ENCODE data around the gene CMSS1. TPM values are rescaled to one million over a fixed set of nuclear protein-coding genes. Genes with fewer than 3 reads are reported as not detected.

Gene CMSS1
- total and polyA plus RNA-seq, 2 of the 13 experiments (the other 11 are each of a cell fraction or from before 2014, with no cell fraction given), result 6.4 to 48.7 TPM

DNA sequence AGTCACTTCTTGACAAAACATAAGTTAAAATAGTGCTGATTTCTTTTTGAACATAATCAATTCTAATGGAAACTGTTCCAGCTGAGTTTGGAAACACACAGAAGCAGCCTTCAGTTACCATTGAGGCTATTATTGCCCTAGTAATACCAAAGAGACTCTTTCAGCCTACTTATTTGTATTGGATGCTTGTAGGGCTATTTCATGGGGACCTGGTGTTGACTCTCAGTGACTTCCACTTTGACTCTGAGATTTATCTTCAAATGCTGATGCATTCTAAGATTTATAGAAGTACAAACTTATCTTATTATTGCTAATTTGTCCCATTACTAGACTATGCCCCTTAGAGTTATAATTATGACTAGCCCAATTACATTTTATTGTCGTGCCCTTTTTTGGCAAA is 67.4 kb downstream of the CMSS1 start:
- H3K9me3 ChIP-seq (ENCODE audit: low read length), result no peaks in the 10 kb centered on the region
- H3K27me3 ChIP-seq (ENCODE audit: control insufficient read depth in 1 of 2, insufficient read depth in 2 of 2, low read length in 2 of 2), result no peaks in the 10 kb centered on the region
- no peak overlapping the region for H3K4me3 ChIP-seq (replicated peaks in 1 of 3; ENCODE audit: insufficient read depth in 1 of 3, low read depth in 2 of 3, low read length in 3 of 3)
- POLR2A ChIA-PET, result interaction anchor here (1.4 to 1.8 kb wide), 2 partner anchors 10 to 16 kb away, joined by 4 to 7 read pairs; no protein-coding TSS in a partner anchor
- H3K36me3 ChIP-seq (replicated peaks in 1 of 2; ENCODE audit: control insufficient read depth in 1 of 2, insufficient read depth in 2 of 2, low read length in 2 of 2), result no peaks in the 10 kb centered on the region
- H3K9ac ChIP-seq (ENCODE audit: insufficient read depth, low read depth, low read length), result peak overlapping the region; percentile 12; the same call in 1 of the 2 replicates
- in situ Hi-C loops (cut with HindIII; ENCODE audit: extremely low pct_ligation_motif_present, low pct_unique_long_range_greater_than_20kb) (no loop called here), intact Hi-C loops (cut with micrococcal nuclease; ENCODE audit: unreplicated experiment) (no loop called here)
- TF ChIP-seq, protein P1, sequence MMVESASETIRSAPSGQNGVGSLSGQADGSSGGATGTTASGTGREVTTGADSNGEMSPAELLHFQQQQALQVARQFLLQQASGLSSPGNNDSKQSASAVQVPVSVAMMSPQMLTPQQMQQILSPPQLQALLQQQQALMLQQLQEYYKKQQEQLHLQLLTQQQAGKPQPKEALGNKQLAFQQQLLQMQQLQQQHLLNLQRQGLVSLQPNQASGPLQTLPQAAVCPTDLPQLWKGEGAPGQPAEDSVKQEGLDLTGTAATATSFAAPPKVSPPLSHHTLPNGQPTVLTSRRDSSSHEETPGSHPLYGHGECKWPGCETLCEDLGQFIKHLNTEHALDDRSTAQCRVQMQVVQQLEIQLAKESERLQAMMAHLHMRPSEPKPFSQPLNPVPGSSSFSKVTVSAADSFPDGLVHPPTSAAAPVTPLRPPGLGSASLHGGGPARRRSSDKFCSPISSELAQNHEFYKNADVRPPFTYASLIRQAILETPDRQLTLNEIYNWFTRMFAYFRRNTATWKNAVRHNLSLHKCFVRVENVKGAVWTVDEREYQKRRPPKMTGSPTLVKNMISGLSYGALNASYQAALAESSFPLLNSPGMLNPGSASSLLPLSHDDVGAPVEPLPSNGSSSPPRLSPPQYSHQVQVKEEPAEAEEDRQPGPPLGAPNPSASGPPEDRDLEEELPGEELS (CRISPR knock-in tag; IDR thresholded peaks at IDR 0.05), result no peak
- TF ChIP-seq, protein P2, sequence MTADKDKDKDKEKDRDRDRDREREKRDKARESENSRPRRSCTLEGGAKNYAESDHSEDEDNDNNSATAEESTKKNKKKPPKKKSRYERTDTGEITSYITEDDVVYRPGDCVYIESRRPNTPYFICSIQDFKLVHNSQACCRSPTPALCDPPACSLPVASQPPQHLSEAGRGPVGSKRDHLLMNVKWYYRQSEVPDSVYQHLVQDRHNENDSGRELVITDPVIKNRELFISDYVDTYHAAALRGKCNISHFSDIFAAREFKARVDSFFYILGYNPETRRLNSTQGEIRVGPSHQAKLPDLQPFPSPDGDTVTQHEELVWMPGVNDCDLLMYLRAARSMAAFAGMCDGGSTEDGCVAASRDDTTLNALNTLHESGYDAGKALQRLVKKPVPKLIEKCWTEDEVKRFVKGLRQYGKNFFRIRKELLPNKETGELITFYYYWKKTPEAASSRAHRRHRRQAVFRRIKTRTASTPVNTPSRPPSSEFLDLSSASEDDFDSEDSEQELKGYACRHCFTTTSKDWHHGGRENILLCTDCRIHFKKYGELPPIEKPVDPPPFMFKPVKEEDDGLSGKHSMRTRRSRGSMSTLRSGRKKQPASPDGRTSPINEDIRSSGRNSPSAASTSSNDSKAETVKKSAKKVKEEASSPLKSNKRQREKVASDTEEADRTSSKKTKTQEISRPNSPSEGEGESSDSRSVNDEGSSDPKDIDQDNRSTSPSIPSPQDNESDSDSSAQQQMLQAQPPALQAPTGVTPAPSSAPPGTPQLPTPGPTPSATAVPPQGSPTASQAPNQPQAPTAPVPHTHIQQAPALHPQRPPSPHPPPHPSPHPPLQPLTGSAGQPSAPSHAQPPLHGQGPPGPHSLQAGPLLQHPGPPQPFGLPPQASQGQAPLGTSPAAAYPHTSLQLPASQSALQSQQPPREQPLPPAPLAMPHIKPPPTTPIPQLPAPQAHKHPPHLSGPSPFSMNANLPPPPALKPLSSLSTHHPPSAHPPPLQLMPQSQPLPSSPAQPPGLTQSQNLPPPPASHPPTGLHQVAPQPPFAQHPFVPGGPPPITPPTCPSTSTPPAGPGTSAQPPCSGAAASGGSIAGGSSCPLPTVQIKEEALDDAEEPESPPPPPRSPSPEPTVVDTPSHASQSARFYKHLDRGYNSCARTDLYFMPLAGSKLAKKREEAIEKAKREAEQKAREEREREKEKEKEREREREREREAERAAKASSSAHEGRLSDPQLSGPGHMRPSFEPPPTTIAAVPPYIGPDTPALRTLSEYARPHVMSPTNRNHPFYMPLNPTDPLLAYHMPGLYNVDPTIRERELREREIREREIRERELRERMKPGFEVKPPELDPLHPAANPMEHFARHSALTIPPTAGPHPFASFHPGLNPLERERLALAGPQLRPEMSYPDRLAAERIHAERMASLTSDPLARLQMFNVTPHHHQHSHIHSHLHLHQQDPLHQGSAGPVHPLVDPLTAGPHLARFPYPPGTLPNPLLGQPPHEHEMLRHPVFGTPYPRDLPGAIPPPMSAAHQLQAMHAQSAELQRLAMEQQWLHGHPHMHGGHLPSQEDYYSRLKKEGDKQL (CRISPR knock-in tag; IDR thresholded peaks at IDR 0.05; ENCODE audit: low read depth), result no peak
- no peak for TF ChIP-seq SATB2 (CRISPR knock-in tag; IDR thresholded peaks at IDR 0.05)
- TF ChIP-seq, protein P3, sequence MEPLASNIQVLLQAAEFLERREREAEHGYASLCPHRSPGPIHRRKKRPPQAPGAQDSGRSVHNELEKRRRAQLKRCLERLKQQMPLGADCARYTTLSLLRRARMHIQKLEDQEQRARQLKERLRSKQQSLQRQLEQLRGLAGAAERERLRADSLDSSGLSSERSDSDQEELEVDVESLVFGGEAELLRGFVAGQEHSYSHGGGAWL (CRISPR knock-in tag; IDR thresholded peaks at IDR 0.05), result no peak
- no peak for TF ChIP-seq TP53 (CRISPR knock-in tag; conservative IDR thresholded peaks at IDR 0.05)
- no peak for TF ChIP-seq KDM2A (CRISPR knock-in tag; IDR thresholded peaks at IDR 0.05; ENCODE audit: borderline replicate concordance, low read depth)
- TF ChIP-seq KLF6 (CRISPR knock-in tag; IDR thresholded peaks at IDR 0.05), result no peak
- 96% methylated on average over 1 of the region's 1 CpG for WGBS (ENCODE audit: low lambda C conversion rate)
- no peaks in the 10 kb centered on the region for H3K79me2 ChIP-seq (ENCODE audit: insufficient read depth, low read length)
- BruUV-seq (replicated peaks), result no TSS peak
- peaks cover 56% of the 10 kb centered on the region for H3K4me1 ChIP-seq (ENCODE audit: insufficient read depth, low read length)
- peak overlapping the region; percentile 51 for H3K4me2 ChIP-seq (ENCODE audit: low read depth, low read length)
- CTCF ChIA-PET (ENCODE audit: low intra/inter-chr PET ratio, low total read pairs), result no interaction called here
- FAIRE-seq (no peak), DNase-seq (ENCODE audit: low spot score) (no peak), ATAC-seq (peak; percentile 58)
- peak overlapping the region; percentile 48 for H3K27ac ChIP-seq (ENCODE audit: extremely low read length, insufficient read depth, low read length)
- no peak overlapping the region for H2AFZ ChIP-seq (ENCODE audit: low read length)
- no peaks in the 10 kb centered on the region for H4K20me1 ChIP-seq (ENCODE audit: insufficient read depth, low read length)

Data from HepG2 (cell line).